Neural cell (in vitro differentiated cells): ENCODE data around the gene RPRD1B. TPM values are rescaled to one million over a fixed set of nuclear protein-coding genes. Genes with fewer than 3 reads are reported as not detected.

Experiments
- H2AFZ ChIP-seq: fragments of 200-600, 300-800 bp; sonication (generic), shearing (Covaris generic); 2 replicates; pipeline ENCODE4 v1.6.0; 2014; ENCODE audit warnings: low read depth, mild to moderate bottlenecking, antibody characterized with exemption, low read length, moderate library complexity
- H3F3A ChIP-seq: fragments of 200-600 bp; shearing (Covaris generic); 2 replicates; pipeline ENCODE4 v1.6.1; 2016; ENCODE audit warnings: mild to moderate bottlenecking, moderate library complexity, mixed read lengths, antibody characterized with exemption, low read length; ENCODE audit not compliant: insufficient read depth, poor library complexity, severe bottlenecking
- H3K27ac ChIP-seq: fragments of 200-600, 300-800 bp; sonication (generic), shearing (Covaris generic); 2 replicates; pipeline ENCODE4 v1.5.1; 2014; ENCODE audit warnings: mild to moderate bottlenecking, low read length, moderate library complexity
- H3K27me3 ChIP-seq: fragments of 300-800, 200-600 bp; sonication (generic), shearing (Covaris generic); 2 replicates; pipeline ENCODE4 v1.6.0; 2014; ENCODE audit warnings: mild to moderate bottlenecking, low read depth, low read length, moderate library complexity; ENCODE audit not compliant: insufficient read depth
- H3K36me3 ChIP-seq: fragments of 300-800, 200-600 bp; sonication (generic), shearing (Covaris generic); 2 replicates; pipeline ENCODE4 v1.5.1; 2014; ENCODE audit warnings: mild to moderate bottlenecking, antibody characterized with exemption, low read length, moderate library complexity; ENCODE audit not compliant: insufficient read depth
- H3K4me2 ChIP-seq: fragments of 300-800, 200-600 bp; sonication (generic), shearing (Covaris generic); 2 replicates; pipeline ENCODE4 v1.6.0; 2014; ENCODE audit warnings: mild to moderate bottlenecking, low read length
- H3K4me3 ChIP-seq: fragments of 300-800, 200-600 bp; sonication (generic), shearing (Covaris generic); 2 replicates; pipeline ENCODE4 v1.5.1; 2014; ENCODE audit warnings: mild to moderate bottlenecking, low read length, moderate library complexity
- H3K79me2 ChIP-seq: fragments of 200-600 bp; shearing (Covaris generic); replicated peaks from 2 replicates; pipeline ENCODE4 v1.6.0; 2014; ENCODE audit warnings: mild to moderate bottlenecking, low read length, moderate library complexity; ENCODE audit not compliant: insufficient read depth
- H3K9ac ChIP-seq: fragments of 300-800, 200-600 bp; sonication (generic), shearing (Covaris generic); 2 replicates; pipeline ENCODE4 v1.6.1; 2016; ENCODE audit warnings: mild to moderate bottlenecking, low read length, mixed read lengths
- H3K9me2 ChIP-seq: fragments of 200-600 bp; shearing (Covaris generic); 2 replicates; pipeline ENCODE4 v1.6.1; 2016; ENCODE audit warnings: mild to moderate bottlenecking, low read length, mixed read lengths; ENCODE audit not compliant: insufficient read depth
- H3K9me3 ChIP-seq: fragments of 200-600, 300-800 bp; sonication (generic), shearing (Covaris generic); 2 replicates; pipeline ENCODE4 v1.6.1; 2016; ENCODE audit warnings: mild to moderate bottlenecking, mixed run types, low read length, moderate library complexity, mixed read lengths
- H4K20me1 ChIP-seq: fragments of 200-600 bp; shearing (Covaris generic); 2 replicates; pipeline ENCODE4 v1.6.1; 2016; ENCODE audit warnings: mild to moderate bottlenecking, mixed run types; ENCODE audit not compliant: insufficient read depth
- EP300 ChIP-seq: fragments of 450-650 bp; conservative IDR thresholded peaks from 2 replicates; pipeline ENCODE4 v1.6.1; 2014; ENCODE audit warnings: antibody characterized with exemption, mild to moderate bottlenecking, moderate library complexity; ENCODE audit not compliant: poor library complexity, severe bottlenecking
- EZH2 ChIP-seq: fragments of 200-600, 300-800 bp; shearing (Covaris generic), sonication (generic); IDR thresholded peaks from 2 replicates; pipeline ENCODE4 v1.6.1; 2014; ENCODE audit warnings: antibody characterized with exemption, low read length, borderline replicate concordance, mild to moderate bottlenecking; ENCODE audit not compliant: insufficient read depth, poor library complexity, severe bottlenecking
- MXI1 ChIP-seq: fragments of 450-650 bp; conservative IDR thresholded peaks from 2 replicates; pipeline ENCODE4 v1.6.1; 2014; ENCODE audit warnings: antibody characterized with exemption, mild to moderate bottlenecking; ENCODE audit not compliant: poor library complexity, severe bottlenecking
- POLR2AphosphoS5 ChIP-seq: IDR thresholded peaks from 2 replicates; pipeline ENCODE4 v1.6.1; 2012
- RAD21 ChIP-seq: fragments of 450-650 bp; conservative IDR thresholded peaks from 2 replicates; pipeline ENCODE4 v1.6.1; 2014; ENCODE audit warnings: antibody characterized with exemption, mild to moderate bottlenecking, moderate library complexity
- REST ChIP-seq: IDR thresholded peaks from 2 replicates; pipeline ENCODE4 v1.6.1; 2012; ENCODE audit warnings: borderline replicate concordance
- SMC3 ChIP-seq: fragments of 450-650 bp; conservative IDR thresholded peaks from 2 replicates; pipeline ENCODE4 v1.6.1; 2014; ENCODE audit warnings: antibody characterized with exemption, mild to moderate bottlenecking, moderate library complexity; ENCODE audit not compliant: poor library complexity
- TAF1 ChIP-seq: IDR thresholded peaks from 2 replicates; pipeline ENCODE4 v1.6.1; 2012; ENCODE audit warnings: low read depth
- polyA plus RNA-seq: library from polyadenylated mRNA; depleted of rRNA; stranded (reverse); fragments of >200 nt; gene quantifications from 2 replicates; pipeline ENCODE4 v1.2.3, GENCODE V29; 2014
- TF ChIP-seq, protein P1 (sequence below): fragments of 450-650 bp; IDR thresholded peaks from 2 replicates; pipeline ENCODE4 v1.5.1; 2014; ENCODE audit warnings: antibody characterized with exemption, mild to moderate bottlenecking, moderate library complexity; ENCODE audit not compliant: poor library complexity, severe bottlenecking

The RPRD1B gene
- polyA plus RNA-seq, 1 donor from 2014 or later: 23.4 TPM

DNA sequence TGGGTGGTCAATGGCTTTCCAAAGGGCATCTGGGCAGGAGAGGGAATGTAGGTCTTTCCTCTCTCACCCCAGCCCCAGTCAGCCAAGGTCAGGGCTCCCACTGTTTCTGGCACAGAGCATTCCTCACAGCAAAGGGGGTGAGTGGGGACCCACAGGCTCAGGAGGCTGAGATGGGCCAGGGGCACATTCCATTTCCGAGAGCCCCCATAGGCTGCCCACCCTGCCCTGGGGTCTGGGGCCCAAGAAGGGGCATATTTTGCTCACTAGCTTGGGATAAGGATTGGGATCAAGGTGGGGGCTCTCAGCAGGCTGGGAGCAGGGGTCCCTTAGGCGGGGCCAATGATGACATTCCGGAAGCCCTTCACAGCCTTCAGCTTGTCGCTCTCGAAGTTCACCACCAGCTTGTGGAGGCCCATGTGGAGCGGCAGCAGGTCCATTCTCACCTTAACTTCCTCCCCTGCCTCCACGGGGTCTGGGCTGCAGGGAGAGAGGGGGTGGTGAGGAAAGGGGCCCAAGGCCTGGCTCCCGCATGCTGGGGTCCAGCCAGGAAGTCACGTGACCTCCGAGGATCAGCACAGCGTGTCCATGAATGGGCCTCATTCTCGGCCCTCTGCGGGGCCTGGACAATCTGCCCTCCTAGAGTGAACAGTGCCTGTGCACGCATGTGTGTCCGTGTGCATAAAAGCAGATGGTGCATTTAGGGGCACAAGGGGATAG is 96.5 kb downstream of the RPRD1B start:
- Histone ChIP-seq H3K27ac (no peak overlapping the region), H3K4me2 (no peak overlapping the region), H3K79me2 (no peaks in the 10 kb centered on the region), H3K9ac (no peak overlapping the region), H3K4me3 (no peak overlapping the region), H3K9me2 (no peaks in the 10 kb centered on the region), H3F3A (no peaks in the 10 kb centered on the region), H2AFZ (no peak overlapping the region), H3K36me3 (no peaks in the 10 kb centered on the region), H3K9me3 (no peaks in the 10 kb centered on the region), H3K27me3 (no peaks in the 10 kb centered on the region), H4K20me1 (no peaks in the 10 kb centered on the region)
- no peak for TF ChIP-seq POLR2AphosphoS5
- no peak for TF ChIP-seq RAD21
- TF ChIP-seq REST: no peak
- no peak for TF ChIP-seq EZH2
- TF ChIP-seq MXI1: no peak
- TF ChIP-seq SMC3: no peak
- TF ChIP-seq TAF1: no peak
- no peak for TF ChIP-seq EP300
- TF ChIP-seq, protein P1, sequence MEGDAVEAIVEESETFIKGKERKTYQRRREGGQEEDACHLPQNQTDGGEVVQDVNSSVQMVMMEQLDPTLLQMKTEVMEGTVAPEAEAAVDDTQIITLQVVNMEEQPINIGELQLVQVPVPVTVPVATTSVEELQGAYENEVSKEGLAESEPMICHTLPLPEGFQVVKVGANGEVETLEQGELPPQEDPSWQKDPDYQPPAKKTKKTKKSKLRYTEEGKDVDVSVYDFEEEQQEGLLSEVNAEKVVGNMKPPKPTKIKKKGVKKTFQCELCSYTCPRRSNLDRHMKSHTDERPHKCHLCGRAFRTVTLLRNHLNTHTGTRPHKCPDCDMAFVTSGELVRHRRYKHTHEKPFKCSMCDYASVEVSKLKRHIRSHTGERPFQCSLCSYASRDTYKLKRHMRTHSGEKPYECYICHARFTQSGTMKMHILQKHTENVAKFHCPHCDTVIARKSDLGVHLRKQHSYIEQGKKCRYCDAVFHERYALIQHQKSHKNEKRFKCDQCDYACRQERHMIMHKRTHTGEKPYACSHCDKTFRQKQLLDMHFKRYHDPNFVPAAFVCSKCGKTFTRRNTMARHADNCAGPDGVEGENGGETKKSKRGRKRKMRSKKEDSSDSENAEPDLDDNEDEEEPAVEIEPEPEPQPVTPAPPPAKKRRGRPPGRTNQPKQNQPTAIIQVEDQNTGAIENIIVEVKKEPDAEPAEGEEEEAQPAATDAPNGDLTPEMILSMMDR: no peak

GRCh38 chr20:38130687-38131587 is 97.4 kb downstream of the RPRD1B start:
- Histone ChIP-seq H3K27me3 (no peaks in the 10 kb centered on the region), H3K27ac (no peak overlapping the region), H3K4me2 (no peak overlapping the region), H4K20me1 (no peaks in the 10 kb centered on the region), H3K9me3 (no peaks in the 10 kb centered on the region), H2AFZ (no peak overlapping the region), H3K9ac (no peak overlapping the region), H3K36me3 (no peaks in the 10 kb centered on the region), H3K4me3 (no peak overlapping the region), H3K9me2 (no peaks in the 10 kb centered on the region), H3F3A (no peaks in the 10 kb centered on the region), H3K79me2 (no peaks in the 10 kb centered on the region)
- TF ChIP-seq EP300 (no peak), SMC3 (no peak), EZH2 (no peak)
